Activated CD4-positive, alpha-beta T cell treated with anti-CD3 and anti-CD28 coated beads for 24 hours (primary cell): ENCODE data around the gene MARF1.
"Not testable (repeated sequence)": the region's sequence is repeated elsewhere in the genome, so short reads cannot be mapped to it uniquely, and the experiment has no call there.

ENCODE experiments used
- DNase-seq, 2 donors: peaks; one replicate each; pipeline ENCODE4 v3.0.0-alpha.2; 2020; ENCODE audit warnings: low read depth in 2 of 2

Gene MARF1

GRCh38 chr16:15601212-15601879, 41.6 kb downstream of the MARF1 start:
- no peak for DNase-seq

GRCh38 chr16:15599303-15600070, 43.5 kb downstream of the MARF1 start:
- no peak for DNase-seq

- no peak for DNase-seq
Measured at GRCh38 chr16:15598648-15599190, 44.2 kb downstream of the MARF1 start.

- no peak for DNase-seq
Measured at GRCh38 chr16:15597822-15598647, 44.9 kb downstream of the MARF1 start.

- no peak for DNase-seq
Measured at GRCh38 chr16:15597135-15597534, 45.8 kb downstream of the MARF1 start.

- no peak for DNase-seq
Measured at GRCh38 chr16:15594711-15595320, 48.1 kb downstream of the MARF1 start.

- DNase-seq = no peak
Measured at GRCh38 chr16:15593235-15593634, 49.7 kb downstream of the MARF1 start.

GRCh38 chr16:15592324-15592723, 50.6 kb downstream of the MARF1 start:
- no peak for DNase-seq

GRCh38 chr16:15587152-15587825, 55.7 kb downstream of the MARF1 start:
- DNase-seq = no peak

GRCh38 chr16:15586716-15587115, 56.2 kb downstream of the MARF1 start:
- no peak for DNase-seq

- no peak for DNase-seq
Measured at GRCh38 chr16:15585956-15586355, 57.0 kb downstream of the MARF1 start.

GRCh38 chr16:15583526-15583925, 59.4 kb downstream of the MARF1 start:
- no peak for DNase-seq

- no peak for DNase-seq
Measured at GRCh38 chr16:15581127-15581815, 61.7 kb downstream of the MARF1 start.

GRCh38 chr16:15578824-15579223, 64.1 kb downstream of the MARF1 start:
- no peak for DNase-seq

GRCh38 chr16:15576960-15577958, 65.7 kb downstream of the MARF1 start:
- no peak for DNase-seq

- DNase-seq = no peak
Measured at GRCh38 chr16:15575293-15576049, 67.5 kb downstream of the MARF1 start.

GRCh38 chr16:15574614-15574948, 68.4 kb downstream of the MARF1 start:
- no peak for DNase-seq

- DNase-seq = not testable (repeated sequence)
Measured at GRCh38 chr16:15573896-15574613, 68.9 kb downstream of the MARF1 start.
